Lower leg skin (tissue), 4 donors: ENCODE data around the gene DOCK3. TPM values are rescaled to one million over a fixed set of nuclear protein-coding genes. Genes with fewer than 3 reads are reported as not detected.

Experiments used
- DNase-seq, 2 donors: peaks; one replicate each; pipeline ENCODE4 v3.0.0-alpha.2; 2019; ENCODE audit warnings: low spot score in 2 of 2
- H3K4me3 ChIP-seq: fragments of 200-600 bp; sonication (generic); 2 replicates; pipeline ENCODE4 v1.5.1; 2017; ENCODE audit warnings: mild to moderate bottlenecking, low read depth; ENCODE audit not compliant: poor library complexity, severe bottlenecking
- POLR2A ChIP-seq, 2 donors: fragments of 450-650 bp; IDR thresholded peaks; one replicate each; pipeline ENCODE4 v1.6.1; 2016 to 2017; ENCODE audit warnings: antibody characterized with exemption in 2 of 2, mild to moderate bottlenecking in 1 of 2, moderate library complexity in 1 of 2
- WGBS, 2 donors: methylation state at CpG; one replicate each; pipeline ENCODE4 v1.1.5; 2018; 5-methylcytosine and 5-hydroxymethylcytosine counted together
- intact Hi-C: fragments of 100-400 bp; cut with DNase I; formaldehyde crosslinking; loops from one replicate; pipeline ENCODE4 v1.15.0; 2023; ENCODE audit warnings: low total_unique reads
- total RNA-seq, 4 donors: library from RNA; depleted of rRNA; stranded (reverse); fragments of >200 nt; gene quantifications; one replicate each; pipeline ENCODE4 v1.1.0, GENCODE V29; 2016
- TF ChIP-seq, protein P1 (sequence below), 3 donors: fragments of 450-650 bp; IDR thresholded peaks; one replicate each; pipeline ENCODE4 v1.5.1; 2016; ENCODE audit warnings: antibody characterized with exemption in 3 of 3, mild to moderate bottlenecking in 3 of 3, moderate library complexity in 2 of 3

DOCK3 gene
- total RNA-seq, 4 donors from 2014 or later: 2.0 to 4.5 (median 3.0) TPM

DNA sequence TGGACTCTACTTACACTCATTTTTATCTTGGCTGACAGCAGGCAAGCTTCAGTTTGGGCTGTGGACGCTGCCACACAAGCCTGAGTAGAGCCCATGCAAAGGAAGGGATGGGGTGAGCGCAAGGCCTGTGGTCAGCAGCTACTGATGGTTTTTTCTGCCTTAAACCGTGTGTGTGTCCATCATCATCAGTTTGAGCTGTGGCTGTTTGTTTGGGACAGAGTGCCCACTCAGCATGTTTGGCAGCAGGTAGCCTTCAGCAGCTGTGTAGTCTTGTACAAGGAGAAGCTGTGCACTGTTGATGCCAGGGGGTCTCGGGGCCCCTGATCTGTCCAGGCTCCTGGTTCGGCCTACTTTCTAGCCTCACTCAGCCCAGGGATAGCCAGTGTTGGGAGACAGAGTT lies 719.8 kb downstream of the DOCK3 start:
- TF ChIP-seq, protein P1, sequence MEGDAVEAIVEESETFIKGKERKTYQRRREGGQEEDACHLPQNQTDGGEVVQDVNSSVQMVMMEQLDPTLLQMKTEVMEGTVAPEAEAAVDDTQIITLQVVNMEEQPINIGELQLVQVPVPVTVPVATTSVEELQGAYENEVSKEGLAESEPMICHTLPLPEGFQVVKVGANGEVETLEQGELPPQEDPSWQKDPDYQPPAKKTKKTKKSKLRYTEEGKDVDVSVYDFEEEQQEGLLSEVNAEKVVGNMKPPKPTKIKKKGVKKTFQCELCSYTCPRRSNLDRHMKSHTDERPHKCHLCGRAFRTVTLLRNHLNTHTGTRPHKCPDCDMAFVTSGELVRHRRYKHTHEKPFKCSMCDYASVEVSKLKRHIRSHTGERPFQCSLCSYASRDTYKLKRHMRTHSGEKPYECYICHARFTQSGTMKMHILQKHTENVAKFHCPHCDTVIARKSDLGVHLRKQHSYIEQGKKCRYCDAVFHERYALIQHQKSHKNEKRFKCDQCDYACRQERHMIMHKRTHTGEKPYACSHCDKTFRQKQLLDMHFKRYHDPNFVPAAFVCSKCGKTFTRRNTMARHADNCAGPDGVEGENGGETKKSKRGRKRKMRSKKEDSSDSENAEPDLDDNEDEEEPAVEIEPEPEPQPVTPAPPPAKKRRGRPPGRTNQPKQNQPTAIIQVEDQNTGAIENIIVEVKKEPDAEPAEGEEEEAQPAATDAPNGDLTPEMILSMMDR (IDR thresholded peaks at IDR 0.05): no peak
- TF ChIP-seq POLR2A (IDR thresholded peaks at IDR 0.05): no peak
- intact Hi-C loops: loop anchor here (10.0 kb wide), 1 partner anchor 90 kb away; no protein-coding TSS in a partner anchor
- WGBS, 2 donors: 80 to 93% methylated on average over 5 of the region's 5 CpGs
- peak in 1 of 2 donors; percentile 77 for DNase-seq
- H3K4me3 ChIP-seq: no peak overlapping the region

DNA sequence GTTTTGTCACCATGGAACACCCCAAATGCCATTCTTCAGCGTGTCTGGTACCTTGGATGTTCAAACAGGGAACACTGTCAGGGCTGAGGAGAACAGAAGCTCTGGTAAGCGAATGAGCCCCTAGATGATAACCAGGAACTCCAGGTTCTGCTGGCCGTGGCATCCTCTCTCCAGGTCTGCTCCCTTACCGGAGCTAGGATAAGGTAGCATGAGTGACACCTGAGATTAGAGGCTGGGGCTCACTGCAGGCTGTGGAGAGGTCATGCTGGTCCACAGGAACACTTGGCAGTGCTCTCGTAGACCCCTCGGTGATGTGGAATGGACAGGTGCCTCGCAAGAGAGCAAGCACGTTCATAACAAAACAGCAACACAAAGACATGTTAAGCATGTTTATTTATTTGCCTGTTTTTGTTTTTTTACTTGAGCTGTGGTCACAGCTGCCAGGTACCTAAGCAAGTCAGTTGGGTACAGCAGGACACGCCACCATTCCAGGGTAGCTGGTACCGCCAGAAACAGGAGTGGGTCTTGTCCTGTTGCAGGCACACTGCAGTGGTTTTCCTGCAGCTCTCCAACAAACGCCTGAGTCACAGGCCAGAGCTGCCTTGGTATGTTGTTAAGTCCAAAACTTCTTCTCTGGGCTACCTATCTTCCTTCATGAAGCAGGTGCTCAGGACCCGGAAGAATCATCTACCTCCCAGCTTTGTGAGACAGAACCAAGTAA lies 720.9 kb downstream of the DOCK3 start:
- 71% methylated on average over 12 of the region's 12 CpGs for WGBS, 2 donors
- intact Hi-C loops: loop anchor here (10.0 kb wide), 1 partner anchor 89 kb away; no protein-coding TSS in a partner anchor
- peak in 1 of 2 donors; percentile 64 for DNase-seq
- TF ChIP-seq, protein P1 (IDR thresholded peaks at IDR 0.05): no peak
- TF ChIP-seq POLR2A (IDR thresholded peaks at IDR 0.05): no peak
- H3K4me3 ChIP-seq: no peak overlapping the region

DNA sequence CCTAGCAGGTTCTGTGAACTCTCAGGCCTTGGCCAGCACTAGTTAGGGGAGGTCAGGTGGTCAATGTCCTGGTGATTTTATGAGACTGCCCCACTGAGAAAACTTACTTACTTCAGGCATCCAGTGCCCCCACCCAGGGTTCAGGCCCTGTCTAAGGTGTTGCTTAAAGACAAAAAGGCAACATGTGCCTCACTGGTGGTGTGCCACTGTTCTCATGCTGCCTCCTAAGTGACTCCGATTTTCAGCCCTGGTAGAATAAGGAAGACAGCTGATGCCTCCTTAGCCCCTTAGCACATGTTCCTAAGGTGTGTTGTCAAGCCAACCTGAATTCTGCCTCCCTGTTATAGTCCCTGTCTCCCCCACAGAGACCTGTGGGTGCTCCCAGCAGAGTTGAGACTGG lies 721.7 kb downstream of the DOCK3 start:
- H3K4me3 ChIP-seq: no peak overlapping the region
- 83 to 87% methylated on average over 1 of the region's 1 CpG for WGBS, 2 donors
- intact Hi-C loops: loop anchor here (10.0 kb wide), 1 partner anchor 88 kb away; no protein-coding TSS in a partner anchor
- peak in 1 of 2 donors; percentile 52 for DNase-seq
- no peak for TF ChIP-seq POLR2A (IDR thresholded peaks at IDR 0.05)

DNA sequence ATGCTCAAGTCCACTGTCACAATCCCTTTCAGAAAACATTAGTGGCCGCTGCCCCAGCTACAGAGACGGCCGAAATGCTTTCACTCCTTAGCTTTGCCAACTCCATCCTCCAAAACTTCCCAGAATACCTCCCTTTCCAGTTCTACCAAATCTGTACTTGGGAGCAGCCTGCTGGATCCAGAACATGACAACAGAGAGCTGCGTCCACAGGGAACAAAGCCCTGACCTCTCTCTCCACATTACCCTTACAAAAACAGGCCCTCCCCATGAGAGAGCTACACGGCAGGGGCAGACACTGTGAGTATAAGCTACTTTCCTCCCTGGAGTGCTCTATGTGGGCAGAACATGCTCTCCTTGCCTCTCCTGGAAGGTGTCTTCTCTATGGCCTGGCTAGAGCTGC lies 722.7 kb downstream of the DOCK3 start:
- intact Hi-C loops: loop anchor here (10.0 kb wide), 1 partner anchor 87 kb away; no protein-coding TSS in a partner anchor
- H3K4me3 ChIP-seq: no peak overlapping the region
- 61% methylated on average over 5 of the region's 5 CpGs for WGBS, 2 donors
- TF ChIP-seq, protein P1 (IDR thresholded peaks at IDR 0.05): no peak
- TF ChIP-seq POLR2A (IDR thresholded peaks at IDR 0.05): no peak
- DNase-seq: peak in 1 of 2 donors; percentile 45

DNA sequence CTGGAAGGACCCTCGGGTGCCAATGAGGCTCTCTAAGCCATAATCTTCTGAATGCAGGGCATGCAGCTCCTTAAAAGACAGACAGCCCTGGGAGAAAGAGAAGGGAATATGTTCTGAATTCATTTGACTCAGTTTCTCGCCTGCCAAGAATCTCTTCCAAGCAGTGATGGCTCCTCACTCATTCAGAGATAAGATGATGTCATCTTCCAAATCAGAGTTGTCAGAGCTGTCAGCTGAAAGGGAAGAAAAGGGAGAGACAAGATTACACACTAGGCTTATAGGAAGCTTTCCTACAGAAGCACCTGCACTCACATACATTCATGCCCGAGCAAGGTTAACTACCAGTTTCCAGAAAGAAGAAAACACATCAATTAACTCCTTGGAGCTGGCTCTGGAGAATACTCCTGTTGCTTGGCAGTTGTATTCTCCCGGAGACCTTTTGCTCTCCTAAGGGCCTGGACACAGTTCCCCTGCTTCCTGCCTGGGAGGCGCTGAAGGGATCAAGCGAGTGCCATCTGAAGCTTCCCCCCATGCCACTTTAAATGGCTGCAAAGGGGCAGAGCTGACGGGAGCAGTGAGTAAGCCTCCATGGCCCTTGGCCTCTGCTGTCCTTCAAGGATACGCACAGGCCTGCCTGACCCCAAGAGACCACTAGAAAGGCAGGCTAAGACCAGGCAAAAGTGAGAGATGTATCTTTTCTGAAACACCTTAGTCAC lies 724.0 kb downstream of the DOCK3 start:
- WGBS, 2 donors: 74 to 79% methylated on average over 8 of the region's 8 CpGs
- H3K4me3 ChIP-seq: no peak overlapping the region
- intact Hi-C loops: loop anchor here (10.0 kb wide), 1 partner anchor 86 kb away; no protein-coding TSS in a partner anchor

More for the DNA sequence above, 724.0 kb downstream of the DOCK3 start:
- DNase-seq: peak in 1 of 2 donors; percentile 42
- TF ChIP-seq, protein P1 (IDR thresholded peaks at IDR 0.05): no peak
- no peak for TF ChIP-seq POLR2A (IDR thresholded peaks at IDR 0.05)
